ENCODE data around the gene MEGF11.

GRCh38 chr15:65960586-65960985, 293.0 kb downstream of the MEGF11 start:
- TF ChIP-seq EZH2 (IDR thresholded peaks at IDR 0.05) (no peak), POLR2AphosphoS5 (IDR thresholded peaks at IDR 0.05; ENCODE audit: borderline replicate concordance, low read depth, low read length) (no peak)
